BJ (cell line): ENCODE results near the gene ABCC9. TPM values are rescaled to one million over a fixed set of nuclear protein-coding genes. Genes with fewer than 3 reads are reported as not detected.

Source experiments
- CTCF ChIA-PET: fragments of 350-600 bp; formaldehyde crosslinking; extraction: SDS; loops from one replicate; lab custom pipeline; 2021; ENCODE audit warnings: antibody characterized with exemption, inconsistent platforms; lab: Yijun Ruan, JAX
- POLR2A ChIA-PET: fragments of 300-600 bp; sonication (Branson Sonifier 250); formaldehyde crosslinking; extraction: SDS; loops from one replicate; lab custom pipeline; 2021; ENCODE audit warnings: antibody characterized with exemption; lab: Charles Lee
- DNase-seq: peaks from one replicate; pipeline ENCODE4 v3.0.0-alpha.2; 2011; ENCODE audit warnings: low read depth
- H3K27me3 ChIP-seq: 2 replicates; pipeline ENCODE4 v1.6.0; 2011; ENCODE audit warnings: low read length; ENCODE audit not compliant: control insufficient read depth, insufficient read depth
- H3K36me3 ChIP-seq: 2 replicates; pipeline ENCODE4 v1.5.1; 2011; ENCODE audit warnings: low read length; ENCODE audit not compliant: control insufficient read depth, insufficient read depth
- H3K4me3 ChIP-seq: 2 replicates; pipeline ENCODE4 v1.5.1; 2011; ENCODE audit warnings: low read depth, mild to moderate bottlenecking, control low read depth, low read length
- CTCF ChIP-seq: IDR thresholded peaks from 2 replicates; pipeline ENCODE4 v1.5.1; 2011; ENCODE audit warnings: low read depth, mild to moderate bottlenecking, control low read depth, inconsistent platforms, low read length, moderate library complexity; ENCODE audit not compliant: insufficient read depth
- polyA plus RNA-seq: library from polyadenylated mRNA; depleted of rRNA; stranded (reverse); fragments of >200 nt; gene quantifications from 2 replicates; pipeline ENCODE4 v1.2.3, GENCODE V29; 2011

Gene ABCC9
- polyA plus RNA-seq, 1 experiment = 5.9 TPM

GRCh38 chr12:21895651-21896050, 45.6 kb downstream of the ABCC9 start:
- POLR2A ChIA-PET = no interaction called here

GRCh38 chr12:21894792-21895595, 46.2 kb downstream of the ABCC9 start:
- Histone ChIP-seq H3K27me3 (no peaks in the 10 kb centered on the region), H3K36me3 (no peaks in the 10 kb centered on the region), H3K4me3 (no peak overlapping the region)
- DNase-seq = no peak
- POLR2A ChIA-PET = no interaction called here
- CTCF ChIA-PET = no interaction called here
- TF ChIP-seq CTCF = no peak

More at GRCh38 chr12:21895651-21896050, 45.6 kb downstream of the ABCC9 start:
- no peak for DNase-seq
- Histone ChIP-seq H3K27me3 (no peaks in the 10 kb centered on the region), H3K4me3 (no peak overlapping the region), H3K36me3 (no peaks in the 10 kb centered on the region)
- CTCF ChIA-PET = no interaction called here
- TF ChIP-seq CTCF = no peak

- TF ChIP-seq CTCF = no peak
- POLR2A ChIA-PET = no interaction called here
- CTCF ChIA-PET = no interaction called here
- no peaks in the 10 kb centered on the region for H3K36me3 ChIP-seq
- no peak for DNase-seq
- H3K4me3 ChIP-seq = no peak overlapping the region
- H3K27me3 ChIP-seq = no peaks in the 10 kb centered on the region
These were observed 47.3 kb downstream of the ABCC9 start for GRCh38 chr12:21893924-21894323.

- Histone ChIP-seq H3K27me3 (no peaks in the 10 kb centered on the region), H3K36me3 (no peaks in the 10 kb centered on the region), H3K4me3 (no peak overlapping the region)
- POLR2A ChIA-PET = no interaction called here
- DNase-seq = no peak
- CTCF ChIA-PET = interaction anchor here (1.3 kb wide), 1 partner anchor 13 kb away, joined by 3 read pairs; no protein-coding TSS in a partner anchor
- TF ChIP-seq CTCF = no peak
These were observed 48.9 kb downstream of the ABCC9 start for GRCh38 chr12:21892341-21892740.

GRCh38 chr12:21891751-21892217, 49.4 kb downstream of the ABCC9 start:
- CTCF ChIA-PET = interaction anchor here (1.3 kb wide), 1 partner anchor 13 kb away, joined by 3 read pairs; no protein-coding TSS in a partner anchor
- TF ChIP-seq CTCF = no peak
- Histone ChIP-seq H3K4me3 (no peak overlapping the region), H3K27me3 (no peaks in the 10 kb centered on the region), H3K36me3 (no peaks in the 10 kb centered on the region)
- POLR2A ChIA-PET = no interaction called here
- no peak for DNase-seq
